ENCODE measurements around the gene MAP3K7.
"Not testable (repeated sequence)": the region's sequence is repeated elsewhere in the genome, so short reads cannot be mapped to it uniquely, and the experiment has no call there.

DNA sequence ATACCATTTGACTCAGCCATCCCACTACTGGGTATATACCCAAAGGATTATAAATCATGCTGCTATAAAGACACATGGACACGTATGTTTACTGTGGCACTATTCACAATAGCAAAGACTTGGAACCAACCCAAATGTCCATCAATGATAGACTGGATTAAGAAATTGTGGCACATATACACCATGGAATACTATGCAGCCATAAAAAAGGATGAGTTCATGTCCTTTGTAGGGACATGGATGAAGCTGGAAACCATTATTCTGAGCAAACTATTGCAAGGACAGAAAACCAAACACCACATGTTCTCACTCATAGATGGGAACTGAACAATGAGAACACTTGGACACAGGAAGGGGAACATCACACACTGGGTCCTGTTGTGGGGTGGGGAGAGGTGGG is 19.2 kb downstream of the MAP3K7 start:
- TF ChIP-seq, protein P1, sequence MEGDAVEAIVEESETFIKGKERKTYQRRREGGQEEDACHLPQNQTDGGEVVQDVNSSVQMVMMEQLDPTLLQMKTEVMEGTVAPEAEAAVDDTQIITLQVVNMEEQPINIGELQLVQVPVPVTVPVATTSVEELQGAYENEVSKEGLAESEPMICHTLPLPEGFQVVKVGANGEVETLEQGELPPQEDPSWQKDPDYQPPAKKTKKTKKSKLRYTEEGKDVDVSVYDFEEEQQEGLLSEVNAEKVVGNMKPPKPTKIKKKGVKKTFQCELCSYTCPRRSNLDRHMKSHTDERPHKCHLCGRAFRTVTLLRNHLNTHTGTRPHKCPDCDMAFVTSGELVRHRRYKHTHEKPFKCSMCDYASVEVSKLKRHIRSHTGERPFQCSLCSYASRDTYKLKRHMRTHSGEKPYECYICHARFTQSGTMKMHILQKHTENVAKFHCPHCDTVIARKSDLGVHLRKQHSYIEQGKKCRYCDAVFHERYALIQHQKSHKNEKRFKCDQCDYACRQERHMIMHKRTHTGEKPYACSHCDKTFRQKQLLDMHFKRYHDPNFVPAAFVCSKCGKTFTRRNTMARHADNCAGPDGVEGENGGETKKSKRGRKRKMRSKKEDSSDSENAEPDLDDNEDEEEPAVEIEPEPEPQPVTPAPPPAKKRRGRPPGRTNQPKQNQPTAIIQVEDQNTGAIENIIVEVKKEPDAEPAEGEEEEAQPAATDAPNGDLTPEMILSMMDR (conservative IDR thresholded peaks at IDR 0.05): not testable (repeated sequence)
- not testable (repeated sequence) for TF ChIP-seq EZH2 (IDR thresholded peaks at IDR 0.05; ENCODE audit: low read depth)
